ENCODE measurements around the gene PLS3. TPM values are rescaled to one million over a fixed set of nuclear protein-coding genes. Genes with fewer than 3 reads are reported as not detected.
A peak's percentile ranks its signal among the peaks of the same experiment; 100 is the strongest.

The PLS3 gene
- total and polyA plus RNA-seq, 8 donors: 186 to 354 (median 300) TPM

GRCh38 chrX:115582616-115583495 lies 21.9 kb downstream of the PLS3 start:
- peak; percentile 86 for ATAC-seq
- Histone ChIP-seq H3K4me3 (no peak overlapping the region), H3K36me3 (no peaks in the 10 kb centered on the region), H3K27me3 (peaks cover 0 to 30% of the 10 kb centered on the region in 2 donors), H3K4me1 (peaks cover 0 to 7% of the 10 kb centered on the region in 2 donors), H3K27ac (peak overlapping the region; percentile 41 to 65), H3K9me3 (no peaks in the 10 kb centered on the region)
- intact Hi-C loops (cut with DNase I): no loop called here
- no peak for DNase-seq
- TF ChIP-seq, protein P1, sequence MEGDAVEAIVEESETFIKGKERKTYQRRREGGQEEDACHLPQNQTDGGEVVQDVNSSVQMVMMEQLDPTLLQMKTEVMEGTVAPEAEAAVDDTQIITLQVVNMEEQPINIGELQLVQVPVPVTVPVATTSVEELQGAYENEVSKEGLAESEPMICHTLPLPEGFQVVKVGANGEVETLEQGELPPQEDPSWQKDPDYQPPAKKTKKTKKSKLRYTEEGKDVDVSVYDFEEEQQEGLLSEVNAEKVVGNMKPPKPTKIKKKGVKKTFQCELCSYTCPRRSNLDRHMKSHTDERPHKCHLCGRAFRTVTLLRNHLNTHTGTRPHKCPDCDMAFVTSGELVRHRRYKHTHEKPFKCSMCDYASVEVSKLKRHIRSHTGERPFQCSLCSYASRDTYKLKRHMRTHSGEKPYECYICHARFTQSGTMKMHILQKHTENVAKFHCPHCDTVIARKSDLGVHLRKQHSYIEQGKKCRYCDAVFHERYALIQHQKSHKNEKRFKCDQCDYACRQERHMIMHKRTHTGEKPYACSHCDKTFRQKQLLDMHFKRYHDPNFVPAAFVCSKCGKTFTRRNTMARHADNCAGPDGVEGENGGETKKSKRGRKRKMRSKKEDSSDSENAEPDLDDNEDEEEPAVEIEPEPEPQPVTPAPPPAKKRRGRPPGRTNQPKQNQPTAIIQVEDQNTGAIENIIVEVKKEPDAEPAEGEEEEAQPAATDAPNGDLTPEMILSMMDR (IDR thresholded peaks at IDR 0.05): no peak

- DNase-seq: no peak
- TF ChIP-seq, protein P1 (IDR thresholded peaks at IDR 0.05): no peak
- Histone ChIP-seq H3K36me3 (no peaks in the 10 kb centered on the region), H3K9me3 (no peaks in the 10 kb centered on the region), H3K27ac (peak overlapping the region; percentile 18 to 65), H3K27me3 (peaks cover 0 to 30% of the 10 kb centered on the region in 2 donors), H3K4me3 (no peak overlapping the region), H3K4me1 (peaks cover 0 to 7% of the 10 kb centered on the region in 2 donors)
- ATAC-seq: peak; percentile 42
- intact Hi-C loops (cut with DNase I): no loop called here
Measured at GRCh38 chrX:115583496-115584004, 22.6 kb downstream of the PLS3 start.

- intact Hi-C loops (cut with DNase I): no loop called here
- Histone ChIP-seq H3K9me3 (no peaks in the 10 kb centered on the region), H3K27ac (peak overlapping the region in 1 of 2 donors; percentile 10), H3K27me3 (peaks cover 0 to 27% of the 10 kb centered on the region in 2 donors), H3K36me3 (no peaks in the 10 kb centered on the region), H3K4me3 (no peak overlapping the region), H3K4me1 (peaks cover 0 to 7% of the 10 kb centered on the region in 2 donors)
- TF ChIP-seq, protein P1 (IDR thresholded peaks at IDR 0.05): no peak
- DNase-seq (no peak), ATAC-seq (no peak)
Measured at GRCh38 chrX:115584696-115585095, 23.7 kb downstream of the PLS3 start.

DNA sequence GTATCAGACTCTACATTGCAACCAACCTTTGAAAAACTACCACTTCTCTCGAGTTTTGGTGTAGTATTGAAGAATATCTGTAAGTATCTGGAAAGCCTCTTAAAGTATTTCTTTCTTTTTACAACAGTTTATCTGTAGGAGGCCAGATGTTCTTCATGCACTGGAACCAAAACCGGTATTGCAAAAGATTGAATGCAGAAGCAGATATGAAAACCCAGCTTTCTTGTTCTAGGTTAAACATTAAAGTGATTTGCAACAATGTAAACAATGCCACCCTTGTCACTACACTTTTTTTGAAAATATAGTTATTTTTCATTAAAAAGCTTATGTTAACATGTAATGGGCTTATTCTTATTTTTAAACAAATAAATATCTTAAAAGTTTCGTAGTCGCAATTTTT lies 27.2 kb downstream of the PLS3 start:
- no peak for ATAC-seq
- Histone ChIP-seq H3K4me1 (peaks cover 0 to 12% of the 10 kb centered on the region in 2 donors), H3K4me3 (no peak overlapping the region), H3K27me3 (peaks cover 0 to 21% of the 10 kb centered on the region in 2 donors), H3K9me3 (no peaks in the 10 kb centered on the region), H3K27ac (no peak overlapping the region), H3K36me3 (no peaks in the 10 kb centered on the region)
- intact Hi-C loops (cut with DNase I): no loop called here
- no peak for DNase-seq
- TF ChIP-seq, protein P1 (IDR thresholded peaks at IDR 0.05): no peak

DNA sequence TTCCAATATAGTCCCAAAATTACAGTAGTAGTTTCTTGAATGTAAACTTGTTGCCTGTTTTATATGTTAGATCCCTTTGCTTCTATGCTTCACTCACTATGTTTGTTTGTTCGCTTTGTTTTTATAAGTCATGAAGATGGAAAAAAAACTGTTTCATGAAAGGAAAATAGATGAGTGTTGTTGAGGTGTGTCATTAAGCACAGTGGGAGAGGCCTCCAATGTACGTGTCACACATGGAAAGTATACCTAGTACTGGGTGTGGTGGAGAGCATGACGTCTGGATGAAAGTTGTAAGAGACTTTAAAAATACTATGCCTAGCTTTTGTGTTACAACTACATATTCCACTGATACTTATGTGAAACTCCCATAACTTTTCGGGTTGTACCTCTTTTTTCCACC lies 28.4 kb downstream of the PLS3 start:
- TF ChIP-seq, protein P1 (IDR thresholded peaks at IDR 0.05): no peak
- Histone ChIP-seq H3K27ac (no peak overlapping the region), H3K27me3 (peaks cover 0 to 9% of the 10 kb centered on the region in 2 donors), H3K4me1 (peaks cover 0 to 7% of the 10 kb centered on the region in 2 donors), H3K4me3 (no peak overlapping the region), H3K36me3 (no peaks in the 10 kb centered on the region), H3K9me3 (no peaks in the 10 kb centered on the region)
- intact Hi-C loops (cut with DNase I): no loop called here
- ATAC-seq: peak; percentile 40
- no peak for DNase-seq

Measured in left lung (tissue), 10 donors.